H9 (cell line): ENCODE measurements around the gene NTRK2. TPM values are rescaled to one million over a fixed set of nuclear protein-coding genes. Genes with fewer than 3 reads are reported as not detected.

Experiments
- DNase-seq: peaks from one replicate; pipeline ENCODE4 v3.0.0-alpha.2; 2017
- H2AFZ ChIP-seq: one replicate; pipeline ENCODE4 v1.6.1; 2013; ENCODE audit warnings: mild to moderate bottlenecking, low read length, control low read depth, moderate library complexity
- H2AK5ac ChIP-seq: 2 replicates; pipeline ENCODE4 v1.6.1; 2013; ENCODE audit warnings: low read length, control low read depth, mixed read lengths; ENCODE audit not compliant: insufficient read length
- H2BK120ac ChIP-seq: one replicate; pipeline ENCODE4 v1.6.1; 2013; ENCODE audit warnings: low read depth, mild to moderate bottlenecking, low read length, control low read depth, inconsistent platforms; ENCODE audit not compliant: poor library complexity, severe bottlenecking
- H2BK12ac ChIP-seq: 2 replicates; pipeline ENCODE4 v1.6.1; 2013; ENCODE audit warnings: low read length, control low read depth, mixed read lengths, low read depth; ENCODE audit not compliant: insufficient read length
- H2BK15ac ChIP-seq: 2 replicates; pipeline ENCODE4 v1.6.1; 2013; ENCODE audit warnings: low read depth, low read length, control low read depth
- H2BK20ac ChIP-seq: one replicate; pipeline ENCODE4 v1.6.1; 2013; ENCODE audit warnings: low read depth, mild to moderate bottlenecking, low read length, control low read depth, inconsistent platforms; ENCODE audit not compliant: poor library complexity, severe bottlenecking
- H2BK5ac ChIP-seq: 2 replicates; pipeline ENCODE4 v1.6.1; 2013; ENCODE audit warnings: low read length, control low read depth, mixed read lengths; ENCODE audit not compliant: insufficient read length
- H3K14ac ChIP-seq: 2 replicates; pipeline ENCODE4 v1.6.1; 2013; ENCODE audit warnings: low read length, control low read depth; ENCODE audit not compliant: insufficient read depth
- H3K18ac ChIP-seq: 2 replicates; pipeline ENCODE4 v1.6.1; 2013; ENCODE audit warnings: low read depth, mild to moderate bottlenecking, mixed read lengths, low read length, control low read depth; ENCODE audit not compliant: insufficient read length
- H3K23ac ChIP-seq: 2 replicates; pipeline ENCODE4 v1.6.1; 2013; ENCODE audit warnings: low read length, control low read depth, mixed read lengths, low read depth; ENCODE audit not compliant: insufficient read length
- H3K23me2 ChIP-seq: 2 replicates; pipeline ENCODE4 v1.6.1; 2013; ENCODE audit warnings: low read depth, mild to moderate bottlenecking, mixed read lengths, low read length, control low read depth; ENCODE audit not compliant: insufficient read length, poor library complexity, severe bottlenecking
- H3K27ac ChIP-seq: 2 replicates; pipeline ENCODE4 v1.5.1; 2013; ENCODE audit warnings: low read length, control low read depth, mixed read lengths, low read depth; ENCODE audit not compliant: insufficient read length
- H3K27me3 ChIP-seq: 2 replicates; pipeline ENCODE4 v1.6.1; 2013; ENCODE audit warnings: low read length, control low read depth, inconsistent platforms; ENCODE audit not compliant: insufficient read depth
- H3K4ac ChIP-seq: 2 replicates; pipeline ENCODE4 v1.6.1; 2013; ENCODE audit warnings: low read depth, mild to moderate bottlenecking, control low read depth, inconsistent platforms, low read length, moderate library complexity
- H3K4me1 ChIP-seq: 2 replicates; pipeline ENCODE4 v1.6.1; 2013; ENCODE audit warnings: low read length, control low read depth, inconsistent platforms; ENCODE audit not compliant: insufficient read depth
- H3K4me2 ChIP-seq: 2 replicates; pipeline ENCODE4 v1.6.1; 2013; ENCODE audit warnings: low read length, control low read depth, mixed read lengths; ENCODE audit not compliant: insufficient read length, insufficient read depth
- H3K56ac ChIP-seq: 2 replicates; pipeline ENCODE4 v1.6.1; 2013; ENCODE audit warnings: low read depth, mild to moderate bottlenecking, mixed read lengths, low read length, control low read depth; ENCODE audit not compliant: insufficient read length
- H3K79me1 ChIP-seq: 2 replicates; pipeline ENCODE4 v1.6.1; 2013; ENCODE audit warnings: low read depth, mild to moderate bottlenecking, moderate library complexity, low read length, control low read depth, inconsistent platforms; ENCODE audit not compliant: insufficient read depth, poor library complexity, severe bottlenecking
- H3K79me2 ChIP-seq: 2 replicates; pipeline ENCODE4 v1.6.1; 2013; ENCODE audit warnings: low read length, control low read depth, inconsistent platforms; ENCODE audit not compliant: insufficient read depth
- H3K9ac ChIP-seq: 2 replicates; pipeline ENCODE4 v1.6.1; 2013; ENCODE audit warnings: low read length, control low read depth, mixed read lengths; ENCODE audit not compliant: insufficient read length; ENCODE audit errors: extremely low read depth
- H3K9me3 ChIP-seq: one replicate; pipeline ENCODE4 v1.6.1; 2013; ENCODE audit warnings: low read depth, low read length, inconsistent platforms; ENCODE audit not compliant: control insufficient read depth
- H3T11ph ChIP-seq: one replicate; pipeline ENCODE4 v1.6.1; 2013; ENCODE audit warnings: mild to moderate bottlenecking, low read length, control low read depth, inconsistent platforms
- H4K20me1 ChIP-seq: one replicate; pipeline ENCODE4 v1.6.1; 2013; ENCODE audit not compliant: control insufficient read depth, insufficient read length, insufficient read depth
- H4K5ac ChIP-seq: 2 replicates; pipeline ENCODE4 v1.6.1; 2013; ENCODE audit warnings: low read depth, mild to moderate bottlenecking, mixed read lengths, low read length, control low read depth; ENCODE audit not compliant: insufficient read length
- H4K8ac ChIP-seq: replicated peaks from 2 replicates; pipeline ENCODE4 v1.6.1; 2013; ENCODE audit warnings: low read length, control low read depth, mixed read lengths, low read depth; ENCODE audit not compliant: insufficient read length
- H4K91ac ChIP-seq: 2 replicates; pipeline ENCODE4 v1.6.1; 2013; ENCODE audit warnings: low read depth, mild to moderate bottlenecking, moderate library complexity, mixed read lengths, low read length, control low read depth; ENCODE audit not compliant: insufficient read length
- H3K27ac Mint-ChIP-seq, 3 experiments: 2 replicates in 2 of 3; 3 replicates in 1 of 3; pipeline ENCODE4 v1.8.0; 2020 to 2021; ENCODE audit warnings: mixed read lengths in 3 of 3, mild to moderate bottlenecking in 1 of 3, moderate library complexity in 1 of 3
- H3K27me3 Mint-ChIP-seq: 2 replicates; pipeline ENCODE4 v1.8.0; 2021; ENCODE audit warnings: low read depth, mild to moderate bottlenecking, moderate library complexity, mixed read lengths
- H3K36me3 Mint-ChIP-seq, 3 experiments: 2 replicates in 2 of 3; 3 replicates in 1 of 3; pipeline ENCODE4 v1.8.0; 2020 to 2021; ENCODE audit warnings: low read depth in 3 of 3, mixed read lengths in 3 of 3; ENCODE audit not compliant: insufficient read depth in 1 of 3
- H3K4me1 Mint-ChIP-seq, 2 experiments: 2 replicates each; pipeline ENCODE4 v1.8.0; 2020; ENCODE audit warnings: mixed read lengths in 2 of 2
- H3K4me3 Mint-ChIP-seq, 2 experiments: 2 replicates in 1 of 2; 3 replicates in 1 of 2; pipeline ENCODE4 v1.8.0; 2020 to 2021; ENCODE audit warnings: mild to moderate bottlenecking in 2 of 2, mixed read lengths in 2 of 2, moderate library complexity in 1 of 2
- H3K9me3 Mint-ChIP-seq, 2 experiments: 2 replicates in 1 of 2; 3 replicates in 1 of 2; pipeline ENCODE4 v1.8.0; 2020; ENCODE audit warnings: mild to moderate bottlenecking in 2 of 2, mixed read lengths in 2 of 2, moderate library complexity in 1 of 2
- WGBS: extraction: QIAGEN DNeasy Blood & Tissue Kit; methylation state at CpG from one replicate; pipeline ENCODE4 v1.1.7; 2013; ENCODE audit warnings: missing lambda C conversion rate, low lambda C conversion rate, mixed read lengths; ENCODE audit not compliant: insufficient read length; ENCODE audit errors: extremely low coverage; 5-methylcytosine and 5-hydroxymethylcytosine counted together
- total RNA-seq: library from RNA; stranded (reverse); gene quantifications from 2 replicates; pipeline ENCODE4 v1.2.1, GENCODE V29; 2021
- TF ChIP-seq, protein P1 (sequence below): fragments of 200-600 bp; sonication (generic); conservative IDR thresholded peaks from 3 replicates; pipeline ENCODE4 v1.8.0; 2021; ENCODE audit warnings: antibody characterized with exemption, mild to moderate bottlenecking

The NTRK2 gene
- total RNA-seq, 1 experiment from 2014 or later, result 0.02 TPM

- H2AFZ ChIP-seq, result no peak overlapping the region
These were observed 162.9 kb downstream of the NTRK2 start for GRCh38 chr9:84832453-84832852.

More at GRCh38 chr9:84832453-84832852, 162.9 kb downstream of the NTRK2 start:
- no peaks in the 10 kb centered on the region for H3K79me1 ChIP-seq
- no peak overlapping the region for H3K4ac ChIP-seq
- H3K14ac ChIP-seq, result no peak overlapping the region
- H4K20me1 ChIP-seq, result no peaks in the 10 kb centered on the region
- H3K4me2 ChIP-seq, result no peak overlapping the region
- H3K79me2 ChIP-seq, result no peaks in the 10 kb centered on the region
- no peak overlapping the region for H4K5ac ChIP-seq
- H3K36me3 Mint-ChIP-seq, result no peaks in the 10 kb centered on the region; a peak in 1 of 7 replicates
- no peak overlapping the region for H2BK20ac ChIP-seq
- no peak overlapping the region for H3K23ac ChIP-seq
- no peaks in the 10 kb centered on the region for H3K23me2 ChIP-seq
- no peak overlapping the region for H4K8ac ChIP-seq
- no peak overlapping the region for H3K9ac ChIP-seq
- H3T11ph ChIP-seq, result no peak overlapping the region
- H3K9me3 ChIP-seq, result no peaks in the 10 kb centered on the region
- no peak for DNase-seq
- H2BK5ac ChIP-seq, result no peak overlapping the region
- TF ChIP-seq, protein P1, sequence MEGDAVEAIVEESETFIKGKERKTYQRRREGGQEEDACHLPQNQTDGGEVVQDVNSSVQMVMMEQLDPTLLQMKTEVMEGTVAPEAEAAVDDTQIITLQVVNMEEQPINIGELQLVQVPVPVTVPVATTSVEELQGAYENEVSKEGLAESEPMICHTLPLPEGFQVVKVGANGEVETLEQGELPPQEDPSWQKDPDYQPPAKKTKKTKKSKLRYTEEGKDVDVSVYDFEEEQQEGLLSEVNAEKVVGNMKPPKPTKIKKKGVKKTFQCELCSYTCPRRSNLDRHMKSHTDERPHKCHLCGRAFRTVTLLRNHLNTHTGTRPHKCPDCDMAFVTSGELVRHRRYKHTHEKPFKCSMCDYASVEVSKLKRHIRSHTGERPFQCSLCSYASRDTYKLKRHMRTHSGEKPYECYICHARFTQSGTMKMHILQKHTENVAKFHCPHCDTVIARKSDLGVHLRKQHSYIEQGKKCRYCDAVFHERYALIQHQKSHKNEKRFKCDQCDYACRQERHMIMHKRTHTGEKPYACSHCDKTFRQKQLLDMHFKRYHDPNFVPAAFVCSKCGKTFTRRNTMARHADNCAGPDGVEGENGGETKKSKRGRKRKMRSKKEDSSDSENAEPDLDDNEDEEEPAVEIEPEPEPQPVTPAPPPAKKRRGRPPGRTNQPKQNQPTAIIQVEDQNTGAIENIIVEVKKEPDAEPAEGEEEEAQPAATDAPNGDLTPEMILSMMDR, result no peak
- H2BK15ac ChIP-seq, result no peak overlapping the region
- H3K4me1 Mint-ChIP-seq, result peaks cover 18 to 21% of the 10 kb centered on the region in 2 experiments
- WGBS, result no CpG with 5 or more reads among the region's 10 CpGs
- H3K27me3 ChIP-seq, result no peaks in the 10 kb centered on the region
- H3K56ac ChIP-seq, result no peak overlapping the region
- no peaks in the 10 kb centered on the region for H3K27me3 Mint-ChIP-seq
- no peak overlapping the region for H3K27ac ChIP-seq
- H3K9me3 Mint-ChIP-seq, result no peaks in the 10 kb centered on the region
- H2BK12ac ChIP-seq, result no peak overlapping the region
- no peak overlapping the region for H4K91ac ChIP-seq
- no peak overlapping the region for H3K18ac ChIP-seq
- H2AK5ac ChIP-seq, result no peak overlapping the region
- H3K4me1 ChIP-seq, result peaks cover 4% of the 10 kb centered on the region
- H2BK120ac ChIP-seq, result no peak overlapping the region
- no peak overlapping the region; a peak in 1 of 7 replicates for H3K27ac Mint-ChIP-seq
- no peak overlapping the region for H3K4me3 Mint-ChIP-seq
